ENCODE measurements around the gene ZMYM2.

Gene ZMYM2

GRCh38 chr13:19984430-19985218 is 26.1 kb downstream of the ZMYM2 start:
- Histone ChIP-seq H3K36me3 (ENCODE audit: insufficient read depth, low read length) (peaks cover 39% of the 10 kb centered on the region; the same call in 1 of the 2 replicates), H3K4me1 (ENCODE audit: insufficient read depth, low read length, poor library complexity, severe bottlenecking) (peaks cover 6% of the 10 kb centered on the region), H3F3A (ENCODE audit: low read depth) (no peaks in the 10 kb centered on the region), H3K79me2 (ENCODE audit: insufficient read depth, low read length) (peaks cover 97% of the 10 kb centered on the region), H3K9me2 (replicated peaks; ENCODE audit: low read depth, low read length) (no peaks in the 10 kb centered on the region), H3K9me3 (ENCODE audit: insufficient read depth, low read depth, low read length) (peaks cover under 1% of the 10 kb centered on the region; the same call in 1 of the 2 replicates), H3K4me3 (ENCODE audit: low read length, poor library complexity, severe bottlenecking) (no peak overlapping the region), H3K9ac (ENCODE audit: low read depth, low read length, poor library complexity, severe bottlenecking) (no peak overlapping the region), H2AFZ (ENCODE audit: low read length) (no peak overlapping the region), H3K27me3 (ENCODE audit: insufficient read depth, low read length, poor library complexity, severe bottlenecking) (no peaks in the 10 kb centered on the region), H3K4me2 (ENCODE audit: low read depth, low read length, poor library complexity, severe bottlenecking) (no peak overlapping the region), H4K20me1 (ENCODE audit: insufficient read depth, low read length, poor library complexity, severe bottlenecking) (peaks cover 92% of the 10 kb centered on the region)
- TF ChIP-seq CTCF (conservative IDR thresholded peaks at IDR 0.05; ENCODE audit: low read length) (peak; percentile 62), EZH2phosphoT487 (IDR thresholded peaks at IDR 0.05; ENCODE audit: borderline replicate concordance) (no peak)

DNA sequence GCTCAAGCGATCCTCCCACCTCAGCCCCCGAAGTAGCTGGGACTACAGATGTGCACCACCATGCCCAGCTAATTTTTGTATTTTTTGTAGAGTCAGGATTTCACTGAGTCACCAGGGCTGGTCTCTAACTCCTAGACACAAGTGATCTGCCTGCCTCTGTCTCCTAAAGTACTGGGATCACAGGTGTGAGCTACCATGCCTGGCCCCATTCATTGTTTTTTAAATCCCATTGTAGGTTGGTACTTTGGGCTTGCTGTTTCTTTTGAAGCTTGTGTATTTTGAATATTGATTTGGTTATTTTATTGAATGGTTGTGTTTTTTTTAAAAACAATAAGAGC is 26.7 kb downstream of the ZMYM2 start:
- no peaks in the 10 kb centered on the region for H3F3A ChIP-seq (ENCODE audit: low read depth)
- no peaks in the 10 kb centered on the region for H3K27me3 ChIP-seq (ENCODE audit: insufficient read depth, low read length, poor library complexity, severe bottlenecking)
- H3K9ac ChIP-seq (ENCODE audit: low read depth, low read length, poor library complexity, severe bottlenecking), result no peak overlapping the region
- H3K4me1 ChIP-seq (ENCODE audit: insufficient read depth, low read length, poor library complexity, severe bottlenecking), result peaks cover 11% of the 10 kb centered on the region
- H3K4me3 ChIP-seq (ENCODE audit: low read length, poor library complexity, severe bottlenecking), result no peak overlapping the region
- peaks cover 98% of the 10 kb centered on the region for H3K79me2 ChIP-seq (ENCODE audit: insufficient read depth, low read length)
- peaks cover 40% of the 10 kb centered on the region; the same call in 1 of the 2 replicates for H3K36me3 ChIP-seq (ENCODE audit: insufficient read depth, low read length)
- H3K4me2 ChIP-seq (ENCODE audit: low read depth, low read length, poor library complexity, severe bottlenecking), result no peak overlapping the region
- peaks cover 96% of the 10 kb centered on the region for H4K20me1 ChIP-seq (ENCODE audit: insufficient read depth, low read length, poor library complexity, severe bottlenecking)
- no peaks in the 10 kb centered on the region for H3K9me3 ChIP-seq (ENCODE audit: insufficient read depth, low read depth, low read length)
- no peaks in the 10 kb centered on the region for H3K9me2 ChIP-seq (replicated peaks; ENCODE audit: low read depth, low read length)
- no peak overlapping the region for H2AFZ ChIP-seq (ENCODE audit: low read length)
- TF ChIP-seq CTCF (conservative IDR thresholded peaks at IDR 0.05; ENCODE audit: low read length) (no peak), EZH2phosphoT487 (IDR thresholded peaks at IDR 0.05; ENCODE audit: borderline replicate concordance) (no peak)

DNA sequence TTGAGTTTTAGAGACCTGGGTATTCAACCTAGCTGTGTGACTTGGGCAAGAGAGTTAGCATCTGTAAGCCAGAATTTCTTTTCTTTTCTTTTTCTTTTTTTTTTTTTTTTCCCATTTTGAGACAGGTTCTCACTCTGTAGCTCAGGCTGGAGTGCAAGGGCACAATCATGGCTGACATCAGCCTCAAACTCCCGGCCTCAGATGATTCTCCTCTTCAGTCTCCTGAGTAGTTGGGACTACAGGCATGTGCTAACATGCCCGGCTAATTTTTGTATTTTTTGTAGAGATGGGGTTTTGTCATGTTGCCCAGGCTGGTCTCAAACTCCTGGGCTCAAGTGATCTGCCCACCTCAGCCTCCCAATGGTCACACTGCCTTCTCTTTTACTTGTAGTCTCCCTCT is 33.0 kb downstream of the ZMYM2 start:
- H3K4me2 ChIP-seq (ENCODE audit: low read depth, low read length, poor library complexity, severe bottlenecking), result no peak overlapping the region
- H3F3A ChIP-seq (ENCODE audit: low read depth), result no peaks in the 10 kb centered on the region
- H3K27me3 ChIP-seq (ENCODE audit: insufficient read depth, low read length, poor library complexity, severe bottlenecking), result no peaks in the 10 kb centered on the region
- H3K4me3 ChIP-seq (ENCODE audit: low read length, poor library complexity, severe bottlenecking), result no peak overlapping the region
- H3K36me3 ChIP-seq (ENCODE audit: insufficient read depth, low read length), result peaks cover 72% of the 10 kb centered on the region
- H3K79me2 ChIP-seq (ENCODE audit: insufficient read depth, low read length), result peaks cover 97% of the 10 kb centered on the region
- no peaks in the 10 kb centered on the region for H3K9me3 ChIP-seq (ENCODE audit: insufficient read depth, low read depth, low read length)
- no peaks in the 10 kb centered on the region for H3K9me2 ChIP-seq (replicated peaks; ENCODE audit: low read depth, low read length)
- TF ChIP-seq EZH2phosphoT487 (IDR thresholded peaks at IDR 0.05; ENCODE audit: borderline replicate concordance), result no peak
- no peak overlapping the region for H2AFZ ChIP-seq (ENCODE audit: low read length)
- H3K9ac ChIP-seq (ENCODE audit: low read depth, low read length, poor library complexity, severe bottlenecking), result no peak overlapping the region
- H3K4me1 ChIP-seq (ENCODE audit: insufficient read depth, low read length, poor library complexity, severe bottlenecking), result peaks cover 8% of the 10 kb centered on the region
- H4K20me1 ChIP-seq (ENCODE audit: insufficient read depth, low read length, poor library complexity, severe bottlenecking), result peaks cover 94% of the 10 kb centered on the region

DNA sequence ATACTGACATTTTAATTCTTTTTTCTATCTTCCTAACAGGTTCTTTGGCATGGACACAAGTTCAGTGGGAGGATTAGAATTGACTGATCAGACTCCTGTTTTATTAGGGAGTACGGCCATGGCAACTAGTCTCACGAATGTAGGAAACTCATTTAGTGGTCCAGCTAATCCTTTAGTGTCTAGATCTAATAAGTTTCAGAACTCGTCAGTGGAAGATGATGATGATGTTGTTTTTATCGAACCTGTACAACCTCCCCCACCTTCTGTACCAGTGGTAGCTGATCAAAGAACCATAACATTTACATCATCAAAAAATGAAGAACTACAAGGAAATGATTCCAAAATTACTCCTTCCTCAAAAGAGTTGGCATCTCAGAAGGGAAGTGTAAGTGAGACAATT is 34.5 kb downstream of the ZMYM2 start:
- H3K9me3 ChIP-seq (ENCODE audit: insufficient read depth, low read depth, low read length), result no peaks in the 10 kb centered on the region
- no peak overlapping the region for H3K4me3 ChIP-seq (ENCODE audit: low read length, poor library complexity, severe bottlenecking)
- no peaks in the 10 kb centered on the region for H3F3A ChIP-seq (ENCODE audit: low read depth)
- peaks cover 94% of the 10 kb centered on the region for H4K20me1 ChIP-seq (ENCODE audit: insufficient read depth, low read length, poor library complexity, severe bottlenecking)
- H3K4me1 ChIP-seq (ENCODE audit: insufficient read depth, low read length, poor library complexity, severe bottlenecking), result peaks cover 8% of the 10 kb centered on the region
- H3K27me3 ChIP-seq (ENCODE audit: insufficient read depth, low read length, poor library complexity, severe bottlenecking), result no peaks in the 10 kb centered on the region
- no peak overlapping the region for H3K4me2 ChIP-seq (ENCODE audit: low read depth, low read length, poor library complexity, severe bottlenecking)
- H3K36me3 ChIP-seq (ENCODE audit: insufficient read depth, low read length), result peaks cover 77% of the 10 kb centered on the region
- H2AFZ ChIP-seq (ENCODE audit: low read length), result no peak overlapping the region
- TF ChIP-seq EZH2phosphoT487 (IDR thresholded peaks at IDR 0.05; ENCODE audit: borderline replicate concordance), result no peak
- TF ChIP-seq CTCF (conservative IDR thresholded peaks at IDR 0.05; ENCODE audit: low read length), result no peak
- peaks cover 96% of the 10 kb centered on the region for H3K79me2 ChIP-seq (ENCODE audit: insufficient read depth, low read length)
- H3K9me2 ChIP-seq (replicated peaks; ENCODE audit: low read depth, low read length), result no peaks in the 10 kb centered on the region
- no peak overlapping the region for H3K9ac ChIP-seq (ENCODE audit: low read depth, low read length, poor library complexity, severe bottlenecking)

Measured in Loucy (cell line).